ENCODE results near the gene ABITRAM.
A peak's percentile ranks its signal among the peaks of the same experiment; 100 is the strongest.

Gene ABITRAM

GRCh38 chr9:108933231-108933717 is 926 bp upstream of the ABITRAM start:
- Histone ChIP-seq H3K9ac (ENCODE audit: low read depth, low read length, poor library complexity, severe bottlenecking) (peak overlapping the region; percentile 84), H3K79me2 (ENCODE audit: insufficient read depth, low read length) (peaks cover 39% of the 10 kb centered on the region), H4K20me1 (ENCODE audit: insufficient read depth, low read length, poor library complexity, severe bottlenecking) (peaks cover 4% of the 10 kb centered on the region), H3K9me2 (replicated peaks; ENCODE audit: low read depth, low read length) (no peaks in the 10 kb centered on the region), H3K4me3 (ENCODE audit: low read length, poor library complexity, severe bottlenecking) (peak overlapping the region; percentile 99), H2AFZ (ENCODE audit: low read length) (peak overlapping the region; percentile 100), H3K4me2 (ENCODE audit: low read depth, low read length, poor library complexity, severe bottlenecking) (peak overlapping the region; percentile 83), H3K36me3 (ENCODE audit: insufficient read depth, low read length) (0 out of 2 replicates have a peak, but pooled peaks cover 4% of the 10 kb centered on the region), H3K4me1 (ENCODE audit: insufficient read depth, low read length, poor library complexity, severe bottlenecking) (peaks cover 31% of the 10 kb centered on the region), H3K9me3 (ENCODE audit: insufficient read depth, low read depth, low read length) (no peaks in the 10 kb centered on the region), H3K27me3 (ENCODE audit: insufficient read depth, low read length, poor library complexity, severe bottlenecking) (no peaks in the 10 kb centered on the region), H3F3A (ENCODE audit: low read depth) (no peaks in the 10 kb centered on the region)
- no peak for TF ChIP-seq CTCF (conservative IDR thresholded peaks at IDR 0.05; ENCODE audit: low read length)
- no peak for TF ChIP-seq EZH2phosphoT487 (IDR thresholded peaks at IDR 0.05; ENCODE audit: borderline replicate concordance)

GRCh38 chr9:108933718-108934322 is 380 bp upstream of the ABITRAM start, which contains the start of gene ELP1:
ELP1 (minus strand) TSS chr9:108934124; CDS start chr9:108931146, 2,978 bp downstream.
- Histone ChIP-seq H3K27me3 (ENCODE audit: insufficient read depth, low read length, poor library complexity, severe bottlenecking) (no peaks in the 10 kb centered on the region), H3F3A (ENCODE audit: low read depth) (no peaks in the 10 kb centered on the region), H4K20me1 (ENCODE audit: insufficient read depth, low read length, poor library complexity, severe bottlenecking) (peaks cover 4% of the 10 kb centered on the region), H2AFZ (ENCODE audit: low read length) (peak within 1 kb of the TSS; percentile 100), H3K4me1 (ENCODE audit: insufficient read depth, low read length, poor library complexity, severe bottlenecking) (peaks cover 28% of the 10 kb centered on the region), H3K9me2 (replicated peaks; ENCODE audit: low read depth, low read length) (no peaks in the 10 kb centered on the region), H3K4me2 (ENCODE audit: low read depth, low read length, poor library complexity, severe bottlenecking) (peak within 1 kb of the TSS; percentile 92), H3K9ac (ENCODE audit: low read depth, low read length, poor library complexity, severe bottlenecking) (peak within 1 kb of the TSS; percentile 84), H3K79me2 (ENCODE audit: insufficient read depth, low read length) (peaks cover 39% of the 10 kb centered on the region), H3K36me3 (ENCODE audit: insufficient read depth, low read length) (0 out of 2 replicates have a peak, but pooled peaks cover 1% of the 10 kb centered on the region), H3K9me3 (ENCODE audit: insufficient read depth, low read depth, low read length) (no peaks in the 10 kb centered on the region), H3K4me3 (ENCODE audit: low read length, poor library complexity, severe bottlenecking) (peak within 1 kb of the TSS; percentile 99)
- TF ChIP-seq EZH2phosphoT487 (IDR thresholded peaks at IDR 0.05; ENCODE audit: borderline replicate concordance) (no peak), CTCF (conservative IDR thresholded peaks at IDR 0.05; ENCODE audit: low read length) (peak; percentile 33)

- Histone ChIP-seq H4K20me1 (ENCODE audit: insufficient read depth, low read length, poor library complexity, severe bottlenecking) (no peaks in the 10 kb centered on the region), H3K9me2 (replicated peaks; ENCODE audit: low read depth, low read length) (no peaks in the 10 kb centered on the region), H3K9ac (ENCODE audit: low read depth, low read length, poor library complexity, severe bottlenecking) (no peak overlapping the region), H3K4me3 (ENCODE audit: low read length, poor library complexity, severe bottlenecking) (no peak overlapping the region), H3K27me3 (ENCODE audit: insufficient read depth, low read length, poor library complexity, severe bottlenecking) (no peaks in the 10 kb centered on the region), H3K36me3 (ENCODE audit: insufficient read depth, low read length) (peaks cover 8% of the 10 kb centered on the region; the same call in 1 of the 2 replicates), H3K79me2 (ENCODE audit: insufficient read depth, low read length) (peaks cover 20% of the 10 kb centered on the region), H3K4me2 (ENCODE audit: low read depth, low read length, poor library complexity, severe bottlenecking) (no peak overlapping the region), H3K9me3 (ENCODE audit: insufficient read depth, low read depth, low read length) (no peaks in the 10 kb centered on the region), H2AFZ (ENCODE audit: low read length) (no peak overlapping the region), H3K4me1 (ENCODE audit: insufficient read depth, low read length, poor library complexity, severe bottlenecking) (peaks cover 14% of the 10 kb centered on the region), H3F3A (ENCODE audit: low read depth) (no peaks in the 10 kb centered on the region)
- TF ChIP-seq EZH2phosphoT487 (IDR thresholded peaks at IDR 0.05; ENCODE audit: borderline replicate concordance) (no peak), CTCF (conservative IDR thresholded peaks at IDR 0.05; ENCODE audit: low read length) (no peak)
These were observed 3.5 kb downstream of the ABITRAM start for GRCh38 chr9:108937561-108938305.

Data from Loucy (cell line).